Progenitor cell of endocrine pancreas (in vitro differentiated cells): ENCODE measurements around the gene GRM4. TPM values are rescaled to one million over a fixed set of nuclear protein-coding genes. Genes with fewer than 3 reads are reported as not detected.
A peak's percentile ranks its signal among the peaks of the same experiment; 100 is the strongest.

Experiments used
- DNase-seq: peaks from one replicate; pipeline ENCODE4 v3.0.0; 2021; ENCODE audit warnings: low spot score; ENCODE audit not compliant: unreplicated experiment
- H3K27ac Mint-ChIP-seq: 2 replicates; pipeline ENCODE4 v1.8.0; 2021; ENCODE audit warnings: mild to moderate bottlenecking, moderate library complexity, mixed read lengths
- H3K27me3 Mint-ChIP-seq: 2 replicates; pipeline ENCODE4 v1.8.0; 2021; ENCODE audit warnings: mixed read lengths
- H3K36me3 Mint-ChIP-seq: 2 replicates; pipeline ENCODE4 v1.8.0; 2022; ENCODE audit warnings: mixed read lengths; ENCODE audit not compliant: insufficient read depth
- H3K4me1 Mint-ChIP-seq: 2 replicates; pipeline ENCODE4 v1.8.0; 2021; ENCODE audit warnings: low read depth, mixed read lengths
- H3K4me3 Mint-ChIP-seq: 2 replicates; pipeline ENCODE4 v1.8.0; 2021; ENCODE audit warnings: low read depth, mild to moderate bottlenecking, moderate library complexity, mixed read lengths
- H3K9me3 Mint-ChIP-seq: 2 replicates; pipeline ENCODE4 v1.8.0; 2021; ENCODE audit warnings: low read depth, mixed read lengths
- CTCF ChIP-seq: fragments of 200-600 bp; sonication (generic); IDR thresholded peaks from one replicate; pipeline ENCODE4 v1.5.0; 2021; ENCODE audit warnings: antibody characterized with exemption, mild to moderate bottlenecking; ENCODE audit not compliant: unreplicated experiment
- total RNA-seq: library from RNA; stranded (reverse); gene quantifications from 2 replicates; pipeline ENCODE4 v1.2.1, GENCODE V29; 2021

Gene GRM4
- total RNA-seq, 1 donor from 2014 or later = 0.38 TPM

- peaks cover 21% of the 10 kb centered on the region for H3K27me3 Mint-ChIP-seq
- no peak for TF ChIP-seq CTCF
- H3K4me1 Mint-ChIP-seq = no peaks in the 10 kb centered on the region
- no peaks in the 10 kb centered on the region for H3K36me3 Mint-ChIP-seq
- H3K27ac Mint-ChIP-seq = no peak overlapping the region
- no peaks in the 10 kb centered on the region for H3K9me3 Mint-ChIP-seq
- DNase-seq = no peak
- no peak overlapping the region for H3K4me3 Mint-ChIP-seq
Observed at GRCh38 chr6:34120953-34121675, 24.8 kb downstream of the GRM4 start.

GRCh38 chr6:34115915-34116314, 30.0 kb downstream of the GRM4 start:
- TF ChIP-seq CTCF = no peak
- Mint-ChIP-seq H3K27me3 (peaks cover 43% of the 10 kb centered on the region), H3K9me3 (no peaks in the 10 kb centered on the region), H3K4me1 (no peaks in the 10 kb centered on the region), H3K27ac (no peak overlapping the region), H3K4me3 (no peak overlapping the region), H3K36me3 (no peaks in the 10 kb centered on the region)
- DNase-seq = no peak

- H3K4me1 Mint-ChIP-seq = no peaks in the 10 kb centered on the region
- no peak overlapping the region for H3K27ac Mint-ChIP-seq
- H3K4me3 Mint-ChIP-seq = no peak overlapping the region
- H3K27me3 Mint-ChIP-seq = peaks cover 43% of the 10 kb centered on the region
- no peaks in the 10 kb centered on the region for H3K36me3 Mint-ChIP-seq
- peak; percentile 67 for DNase-seq
- TF ChIP-seq CTCF = no peak
- H3K9me3 Mint-ChIP-seq = no peaks in the 10 kb centered on the region
Observed at GRCh38 chr6:34115403-34115795, 30.5 kb downstream of the GRM4 start.

GRCh38 chr6:34114695-34115402, 31.0 kb downstream of the GRM4 start:
- Mint-ChIP-seq H3K27me3 (peaks cover 43% of the 10 kb centered on the region), H3K9me3 (no peaks in the 10 kb centered on the region), H3K36me3 (no peaks in the 10 kb centered on the region), H3K4me1 (no peaks in the 10 kb centered on the region), H3K4me3 (no peak overlapping the region), H3K27ac (no peak overlapping the region)
- no peak for TF ChIP-seq CTCF
- DNase-seq = no peak

GRCh38 chr6:34113532-34113931, 32.4 kb downstream of the GRM4 start:
- H3K36me3 Mint-ChIP-seq = no peaks in the 10 kb centered on the region
- no peak for TF ChIP-seq CTCF
- no peak overlapping the region for H3K27ac Mint-ChIP-seq
- H3K9me3 Mint-ChIP-seq = no peaks in the 10 kb centered on the region
- H3K4me3 Mint-ChIP-seq = no peak overlapping the region
- no peaks in the 10 kb centered on the region for H3K4me1 Mint-ChIP-seq
- no peak for DNase-seq
- H3K27me3 Mint-ChIP-seq = peaks cover 47% of the 10 kb centered on the region
